Measurements from ENCODE around the gene STX19.

STX19 gene

DNA sequence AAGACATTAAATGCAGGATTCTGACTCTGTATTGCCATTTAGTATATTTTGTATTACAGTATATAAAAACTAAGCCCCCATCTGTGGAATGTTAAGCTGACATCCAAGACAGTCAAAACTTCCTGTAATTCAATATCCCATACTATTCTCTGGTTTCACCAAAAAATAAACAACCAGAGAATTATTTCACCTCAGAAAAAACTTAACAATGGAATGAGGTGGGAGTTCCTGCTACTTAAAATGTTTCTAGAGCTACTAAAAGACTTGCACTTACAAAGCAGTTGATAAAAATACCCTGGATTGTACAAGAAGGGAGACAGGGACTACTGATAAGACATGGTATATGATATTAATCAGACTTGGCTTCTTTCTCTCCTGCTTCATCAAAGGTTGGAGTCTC, 40.1 kb downstream of the STX19 start (continued):
- no peak for TF ChIP-seq YY1 (tag by site-specific recombination; IDR thresholded peaks at IDR 0.05)
- TF ChIP-seq, protein P1, sequence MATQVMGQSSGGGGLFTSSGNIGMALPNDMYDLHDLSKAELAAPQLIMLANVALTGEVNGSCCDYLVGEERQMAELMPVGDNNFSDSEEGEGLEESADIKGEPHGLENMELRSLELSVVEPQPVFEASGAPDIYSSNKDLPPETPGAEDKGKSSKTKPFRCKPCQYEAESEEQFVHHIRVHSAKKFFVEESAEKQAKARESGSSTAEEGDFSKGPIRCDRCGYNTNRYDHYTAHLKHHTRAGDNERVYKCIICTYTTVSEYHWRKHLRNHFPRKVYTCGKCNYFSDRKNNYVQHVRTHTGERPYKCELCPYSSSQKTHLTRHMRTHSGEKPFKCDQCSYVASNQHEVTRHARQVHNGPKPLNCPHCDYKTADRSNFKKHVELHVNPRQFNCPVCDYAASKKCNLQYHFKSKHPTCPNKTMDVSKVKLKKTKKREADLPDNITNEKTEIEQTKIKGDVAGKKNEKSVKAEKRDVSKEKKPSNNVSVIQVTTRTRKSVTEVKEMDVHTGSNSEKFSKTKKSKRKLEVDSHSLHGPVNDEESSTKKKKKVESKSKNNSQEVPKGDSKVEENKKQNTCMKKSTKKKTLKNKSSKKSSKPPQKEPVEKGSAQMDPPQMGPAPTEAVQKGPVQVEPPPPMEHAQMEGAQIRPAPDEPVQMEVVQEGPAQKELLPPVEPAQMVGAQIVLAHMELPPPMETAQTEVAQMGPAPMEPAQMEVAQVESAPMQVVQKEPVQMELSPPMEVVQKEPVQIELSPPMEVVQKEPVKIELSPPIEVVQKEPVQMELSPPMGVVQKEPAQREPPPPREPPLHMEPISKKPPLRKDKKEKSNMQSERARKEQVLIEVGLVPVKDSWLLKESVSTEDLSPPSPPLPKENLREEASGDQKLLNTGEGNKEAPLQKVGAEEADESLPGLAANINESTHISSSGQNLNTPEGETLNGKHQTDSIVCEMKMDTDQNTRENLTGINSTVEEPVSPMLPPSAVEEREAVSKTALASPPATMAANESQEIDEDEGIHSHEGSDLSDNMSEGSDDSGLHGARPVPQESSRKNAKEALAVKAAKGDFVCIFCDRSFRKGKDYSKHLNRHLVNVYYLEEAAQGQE (tag by site-specific recombination; IDR thresholded peaks at IDR 0.05) = no peak
- no peak for TF ChIP-seq ZNF341 (tag by site-specific recombination; IDR thresholded peaks at IDR 0.05; ENCODE audit: low read depth)
- TF ChIP-seq FEZF1 (tag by site-specific recombination; IDR thresholded peaks at IDR 0.05) = peak; percentile 8; the same call in 1 of the 2 replicates
- TF ChIP-seq OSR2 (tag by site-specific recombination; IDR thresholded peaks at IDR 0.05) = peak; percentile 58; the same call in 1 of the 2 replicates
- TF ChIP-seq, protein P2, sequence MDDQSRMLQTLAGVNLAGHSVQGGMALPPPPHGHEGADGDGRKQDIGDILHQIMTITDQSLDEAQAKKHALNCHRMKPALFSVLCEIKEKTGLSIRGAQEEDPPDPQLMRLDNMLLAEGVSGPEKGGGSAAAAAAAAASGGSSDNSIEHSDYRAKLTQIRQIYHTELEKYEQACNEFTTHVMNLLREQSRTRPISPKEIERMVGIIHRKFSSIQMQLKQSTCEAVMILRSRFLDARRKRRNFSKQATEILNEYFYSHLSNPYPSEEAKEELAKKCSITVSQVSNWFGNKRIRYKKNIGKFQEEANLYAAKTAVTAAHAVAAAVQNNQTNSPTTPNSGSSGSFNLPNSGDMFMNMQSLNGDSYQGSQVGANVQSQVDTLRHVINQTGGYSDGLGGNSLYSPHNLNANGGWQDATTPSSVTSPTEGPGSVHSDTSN (CRISPR knock-in tag; IDR thresholded peaks at IDR 0.05) = no peak
- no peak for TF ChIP-seq ZNF140 (tag by site-specific recombination; IDR thresholded peaks at IDR 0.05)
- TF ChIP-seq, protein P3, sequence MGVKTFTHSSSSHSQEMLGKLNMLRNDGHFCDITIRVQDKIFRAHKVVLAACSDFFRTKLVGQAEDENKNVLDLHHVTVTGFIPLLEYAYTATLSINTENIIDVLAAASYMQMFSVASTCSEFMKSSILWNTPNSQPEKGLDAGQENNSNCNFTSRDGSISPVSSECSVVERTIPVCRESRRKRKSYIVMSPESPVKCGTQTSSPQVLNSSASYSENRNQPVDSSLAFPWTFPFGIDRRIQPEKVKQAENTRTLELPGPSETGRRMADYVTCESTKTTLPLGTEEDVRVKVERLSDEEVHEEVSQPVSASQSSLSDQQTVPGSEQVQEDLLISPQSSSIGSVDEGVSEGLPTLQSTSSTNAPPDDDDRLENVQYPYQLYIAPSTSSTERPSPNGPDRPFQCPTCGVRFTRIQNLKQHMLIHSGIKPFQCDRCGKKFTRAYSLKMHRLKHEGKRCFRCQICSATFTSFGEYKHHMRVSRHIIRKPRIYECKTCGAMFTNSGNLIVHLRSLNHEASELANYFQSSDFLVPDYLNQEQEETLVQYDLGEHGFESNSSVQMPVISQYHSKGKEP (tag by site-specific recombination; IDR thresholded peaks at IDR 0.05) = no peak
- no peak for TF ChIP-seq SCRT1 (tag by site-specific recombination; IDR thresholded peaks at IDR 0.05; ENCODE audit: borderline replicate concordance)
- TF ChIP-seq, protein P4, sequence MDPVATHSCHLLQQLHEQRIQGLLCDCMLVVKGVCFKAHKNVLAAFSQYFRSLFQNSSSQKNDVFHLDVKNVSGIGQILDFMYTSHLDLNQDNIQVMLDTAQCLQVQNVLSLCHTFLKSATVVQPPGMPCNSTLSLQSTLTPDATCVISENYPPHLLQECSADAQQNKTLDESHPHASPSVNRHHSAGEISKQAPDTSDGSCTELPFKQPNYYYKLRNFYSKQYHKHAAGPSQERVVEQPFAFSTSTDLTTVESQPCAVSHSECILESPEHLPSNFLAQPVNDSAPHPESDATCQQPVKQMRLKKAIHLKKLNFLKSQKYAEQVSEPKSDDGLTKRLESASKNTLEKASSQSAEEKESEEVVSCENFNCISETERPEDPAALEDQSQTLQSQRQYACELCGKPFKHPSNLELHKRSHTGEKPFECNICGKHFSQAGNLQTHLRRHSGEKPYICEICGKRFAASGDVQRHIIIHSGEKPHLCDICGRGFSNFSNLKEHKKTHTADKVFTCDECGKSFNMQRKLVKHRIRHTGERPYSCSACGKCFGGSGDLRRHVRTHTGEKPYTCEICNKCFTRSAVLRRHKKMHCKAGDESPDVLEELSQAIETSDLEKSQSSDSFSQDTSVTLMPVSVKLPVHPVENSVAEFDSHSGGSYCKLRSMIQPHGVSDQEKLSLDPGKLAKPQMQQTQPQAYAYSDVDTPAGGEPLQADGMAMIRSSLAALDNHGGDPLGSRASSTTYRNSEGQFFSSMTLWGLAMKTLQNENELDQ (tag by site-specific recombination; IDR thresholded peaks at IDR 0.05; ENCODE audit: low read depth) = no peak
- TF ChIP-seq ZNF423 (tag by site-specific recombination; IDR thresholded peaks at IDR 0.05) = no peak
- TF ChIP-seq WT1 (tag by site-specific recombination; IDR thresholded peaks at IDR 0.05) = 0 out of 2 replicates have a peak, but pooled peaks have one; percentile 15
- TF ChIP-seq GLIS1 (tag by site-specific recombination; IDR thresholded peaks at IDR 0.05) = no peak
- TF ChIP-seq ZNF292 (tag by site-specific recombination; IDR thresholded peaks at IDR 0.05; ENCODE audit: borderline replicate concordance, low read depth) = no peak
- no peak for TF ChIP-seq ZNF202 (tag by site-specific recombination; IDR thresholded peaks at IDR 0.05; ENCODE audit: borderline replicate concordance)
- no peak for TF ChIP-seq ZFP37 (tag by site-specific recombination; IDR thresholded peaks at IDR 0.05)
- TF ChIP-seq, protein P5, sequence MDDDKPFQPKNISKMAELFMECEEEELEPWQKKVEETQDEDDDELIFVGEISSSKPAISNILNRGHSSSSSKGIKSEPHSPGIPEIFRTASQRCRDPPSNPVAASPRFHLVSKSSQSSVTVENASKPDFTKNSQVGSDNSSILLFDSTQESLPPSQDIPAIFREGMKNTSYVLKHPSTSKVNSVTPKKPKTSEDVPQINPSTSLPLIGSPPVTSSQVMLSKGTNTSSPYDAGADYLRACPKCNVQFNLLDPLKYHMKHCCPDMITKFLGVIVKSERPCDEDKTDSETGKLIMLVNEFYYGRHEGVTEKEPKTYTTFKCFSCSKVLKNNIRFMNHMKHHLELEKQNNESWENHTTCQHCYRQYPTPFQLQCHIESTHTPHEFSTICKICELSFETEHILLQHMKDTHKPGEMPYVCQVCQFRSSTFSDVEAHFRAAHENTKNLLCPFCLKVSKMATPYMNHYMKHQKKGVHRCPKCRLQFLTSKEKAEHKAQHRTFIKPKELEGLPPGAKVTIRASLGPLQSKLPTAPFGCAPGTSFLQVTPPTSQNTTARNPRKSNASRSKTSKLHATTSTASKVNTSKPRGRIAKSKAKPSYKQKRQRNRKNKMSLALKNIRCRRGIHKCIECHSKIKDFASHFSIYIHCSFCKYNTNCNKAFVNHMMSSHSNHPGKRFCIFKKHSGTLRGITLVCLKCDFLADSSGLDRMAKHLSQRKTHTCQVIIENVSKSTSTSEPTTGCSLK (tag by site-specific recombination; IDR thresholded peaks at IDR 0.05) = no peak
- TF ChIP-seq ZNF157 (tag by site-specific recombination; IDR thresholded peaks at IDR 0.05) = no peak
- no peak for TF ChIP-seq IKZF3 (tag by site-specific recombination; IDR thresholded peaks at IDR 0.05)
- no peak for TF ChIP-seq ZNF175 (tag by site-specific recombination; IDR thresholded peaks at IDR 0.05)
- 0 out of 2 replicates have a peak, but pooled peaks have one; percentile 29 for TF ChIP-seq ZNF843 (tag by site-specific recombination; IDR thresholded peaks at IDR 0.05)
- no peak for TF ChIP-seq HOXD13 (CRISPR knock-in tag; IDR thresholded peaks at IDR 0.05; ENCODE audit: borderline replicate concordance)
- no peak for TF ChIP-seq ZNF529 (tag by site-specific recombination; IDR thresholded peaks at IDR 0.05; ENCODE audit: insufficient replicate concordance)
- TF ChIP-seq ZBTB20 (tag by site-specific recombination; IDR thresholded peaks at IDR 0.05) = no peak
- TF ChIP-seq BCL11B (tag by site-specific recombination; IDR thresholded peaks at IDR 0.05; ENCODE audit: low read depth) = no peak
- TF ChIP-seq, protein P6, sequence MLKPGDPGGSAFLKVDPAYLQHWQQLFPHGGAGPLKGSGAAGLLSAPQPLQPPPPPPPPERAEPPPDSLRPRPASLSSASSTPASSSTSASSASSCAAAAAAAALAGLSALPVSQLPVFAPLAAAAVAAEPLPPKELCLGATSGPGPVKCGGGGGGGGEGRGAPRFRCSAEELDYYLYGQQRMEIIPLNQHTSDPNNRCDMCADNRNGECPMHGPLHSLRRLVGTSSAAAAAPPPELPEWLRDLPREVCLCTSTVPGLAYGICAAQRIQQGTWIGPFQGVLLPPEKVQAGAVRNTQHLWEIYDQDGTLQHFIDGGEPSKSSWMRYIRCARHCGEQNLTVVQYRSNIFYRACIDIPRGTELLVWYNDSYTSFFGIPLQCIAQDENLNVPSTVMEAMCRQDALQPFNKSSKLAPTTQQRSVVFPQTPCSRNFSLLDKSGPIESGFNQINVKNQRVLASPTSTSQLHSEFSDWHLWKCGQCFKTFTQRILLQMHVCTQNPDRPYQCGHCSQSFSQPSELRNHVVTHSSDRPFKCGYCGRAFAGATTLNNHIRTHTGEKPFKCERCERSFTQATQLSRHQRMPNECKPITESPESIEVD (tag by site-specific recombination; IDR thresholded peaks at IDR 0.05) = peak; percentile 80
- no peak for TF ChIP-seq ZNF10 (tag by site-specific recombination; IDR thresholded peaks at IDR 0.05)
